ENCODE measurements around the gene ACER1. TPM values are rescaled to one million over a fixed set of nuclear protein-coding genes. Genes with fewer than 3 reads are reported as not detected.
A peak's percentile ranks its signal among the peaks of the same experiment; 100 is the strongest.
"Not testable (repeated sequence)": the region's sequence is repeated elsewhere in the genome, so short reads cannot be mapped to it uniquely, and the experiment has no call there.

The ACER1 gene
- total RNA-seq, 1 donor from 2014 or later, result not detected

GRCh38 chr19:6362027-6362350 is 28.6 kb upstream of the ACER1 start:
- Histone ChIP-seq H3K27ac (peak overlapping the region; percentile 91), H3K9me3 (no peaks in the 10 kb centered on the region), H3K36me3 (peaks cover 41% of the 10 kb centered on the region), H3K4me1 (peaks cover 18% of the 10 kb centered on the region), H3K4me3 (peak overlapping the region; percentile 95), H3K27me3 (ENCODE audit: low read depth) (no peaks in the 10 kb centered on the region)
- intact Hi-C loops (cut with DNase I), result no loop called here
- ATAC-seq (peak in 1 of 2 donors; percentile 41), DNase-seq (no peak)
- no peak for TF ChIP-seq CTCF (IDR thresholded peaks at IDR 0.05)

GRCh38 chr19:6360857-6361216 is 27.4 kb upstream of the ACER1 start:
- ATAC-seq; DNase-seq; H3K9me3 ChIP-seq; intact Hi-C loops (cut with DNase I); H3K27me3 ChIP-seq (ENCODE audit: low read depth): not testable (repeated sequence)
- Histone ChIP-seq H3K4me3 (peak overlapping the region; percentile 95), H3K27ac (peak overlapping the region; percentile 91), H3K36me3 (peaks cover 29% of the 10 kb centered on the region), H3K4me1 (peaks cover 18% of the 10 kb centered on the region)

GRCh38 chr19:6360445-6360844 is 27.0 kb upstream of the ACER1 start:
- H3K27me3 ChIP-seq (ENCODE audit: low read depth); ATAC-seq; H3K9me3 ChIP-seq; H3K4me3 ChIP-seq; DNase-seq; H3K27ac ChIP-seq; intact Hi-C loops (cut with DNase I): not testable (repeated sequence)
- H3K4me1 ChIP-seq, result peaks cover 18% of the 10 kb centered on the region
- peaks cover 25% of the 10 kb centered on the region for H3K36me3 ChIP-seq

- Histone ChIP-seq H3K27ac (no peak overlapping the region), H3K9me3 (no peaks in the 10 kb centered on the region), H3K4me3 (no peak overlapping the region), H3K4me1 (peaks cover 18% of the 10 kb centered on the region), H3K36me3 (peaks cover 19% of the 10 kb centered on the region), H3K27me3 (ENCODE audit: low read depth) (no peaks in the 10 kb centered on the region)
- ATAC-seq, result no peak
- intact Hi-C loops (cut with DNase I), result no loop called here
- DNase-seq, result no peak
- TF ChIP-seq CTCF (IDR thresholded peaks at IDR 0.05), result no peak
Observed at GRCh38 chr19:6359568-6360341, 26.3 kb upstream of the ACER1 start.

GRCh38 chr19:6358003-6358402 is 24.6 kb upstream of the ACER1 start:
- Histone ChIP-seq H3K27ac (no peak overlapping the region), H3K36me3 (peaks cover 5% of the 10 kb centered on the region)

GRCh38 chr19:6357174-6357573 is 23.8 kb upstream of the ACER1 start:
- Histone ChIP-seq H3K36me3 (no peaks in the 10 kb centered on the region), H3K4me1 (peaks cover 1% of the 10 kb centered on the region), H3K9me3 (no peaks in the 10 kb centered on the region), H3K27ac (no peak overlapping the region), H3K4me3 (no peak overlapping the region), H3K27me3 (ENCODE audit: low read depth) (no peaks in the 10 kb centered on the region)
- no peak for TF ChIP-seq CTCF (IDR thresholded peaks at IDR 0.05)
- no peak for DNase-seq
- ATAC-seq, result no peak
- intact Hi-C loops (cut with DNase I), result no loop called here

More at GRCh38 chr19:6358003-6358402, 24.6 kb upstream of the ACER1 start:
- Histone ChIP-seq H3K27me3 (ENCODE audit: low read depth) (no peaks in the 10 kb centered on the region), H3K9me3 (no peaks in the 10 kb centered on the region), H3K4me1 (peaks cover 10% of the 10 kb centered on the region), H3K4me3 (no peak overlapping the region)
- ATAC-seq (no peak), DNase-seq (no peak)
- no peak for TF ChIP-seq CTCF (IDR thresholded peaks at IDR 0.05)
- intact Hi-C loops (cut with DNase I), result no loop called here

- DNase-seq; H3K27me3 ChIP-seq (ENCODE audit: low read depth); H3K27ac ChIP-seq; H3K4me1 ChIP-seq; intact Hi-C loops (cut with DNase I); ATAC-seq; H3K4me3 ChIP-seq; H3K9me3 ChIP-seq; H3K36me3 ChIP-seq: not testable (repeated sequence)
Observed at GRCh38 chr19:6355321-6356040, 22.1 kb upstream of the ACER1 start.

Measured in lower lobe of right lung (tissue), 2 donors.